HAP-1 (cell line): Measurements from ENCODE around the gene ZNF627.
"Not testable (repeated sequence)": the region's sequence is repeated elsewhere in the genome, so short reads cannot be mapped to it uniquely, and the experiment has no call there.

ENCODE experiments used
- DNase-seq, 2 experiments: peaks; one replicate each; pipeline ENCODE4 v3.0.0-alpha.2; 2016 to 2020; ENCODE audit warnings: low spot score in 2 of 2
- H3K27me3 ChIP-seq: fragments of 250-450 bp; sonication (Bioruptor Pico); 2 replicates; pipeline ENCODE4 v1.5.1; 2020; ENCODE audit warnings: low read depth, mild to moderate bottlenecking, moderate library complexity
- H3K36me3 ChIP-seq: fragments of 250-450 bp; sonication (Bioruptor Pico); replicated peaks from 2 replicates; pipeline ENCODE4 v1.5.1; 2020; ENCODE audit warnings: mild to moderate bottlenecking
- H3K4me1 ChIP-seq: fragments of 250-450 bp; sonication (Bioruptor Pico); 2 replicates; pipeline ENCODE4 v1.5.1; 2020; ENCODE audit warnings: mild to moderate bottlenecking
- H3K4me3 ChIP-seq: fragments of 250-450 bp; sonication (Bioruptor Pico); 2 replicates; pipeline ENCODE4 v1.5.1; 2020; ENCODE audit warnings: mild to moderate bottlenecking, moderate library complexity
- H3K9me3 ChIP-seq: fragments of 250-450 bp; sonication (Bioruptor Pico); 2 replicates; pipeline ENCODE4 v1.5.1; 2020; ENCODE audit warnings: mild to moderate bottlenecking, moderate library complexity
- in situ Hi-C: fragments of 300-500 bp; cut with MboI; formaldehyde crosslinking; loops from 3 replicates; pipeline ENCODE4 v1.14.3; 2020; ENCODE audit warnings: low sequenced_read_pairs, inconsistent platforms, mixed read lengths

ZNF627 gene

GRCh38 chr19:11587302-11587974 is 9.8 kb upstream of the ZNF627 start:
- Histone ChIP-seq H3K9me3 (no peaks in the 10 kb centered on the region), H3K27me3 (no peaks in the 10 kb centered on the region), H3K4me1 (no peaks in the 10 kb centered on the region), H3K4me3 (no peak overlapping the region), H3K36me3 (no peaks in the 10 kb centered on the region)
- DNase-seq, result peak; percentile 71 to 86
- in situ Hi-C loops, result no loop called here

GRCh38 chr19:11587975-11588631 is 9.2 kb upstream of the ZNF627 start:
- no peak overlapping the region for H3K4me3 ChIP-seq
- H3K9me3 ChIP-seq, result no peaks in the 10 kb centered on the region
- in situ Hi-C loops, result no loop called here
- H3K36me3 ChIP-seq, result no peaks in the 10 kb centered on the region
- DNase-seq, result no peak
- H3K27me3 ChIP-seq, result no peaks in the 10 kb centered on the region
- no peaks in the 10 kb centered on the region for H3K4me1 ChIP-seq

- Histone ChIP-seq H3K36me3 (peaks cover 5% of the 10 kb centered on the region; the same call in 1 of the 2 replicates), H3K9me3 (no peaks in the 10 kb centered on the region), H3K27me3 (no peaks in the 10 kb centered on the region), H3K4me3 (no peak overlapping the region), H3K4me1 (peaks cover 4% of the 10 kb centered on the region; the same call in 1 of the 2 replicates)
- in situ Hi-C loops, result no loop called here
- DNase-seq, result no peak
Observed at GRCh38 chr19:11594084-11594483, 3.2 kb upstream of the ZNF627 start.

- peaks cover 8% of the 10 kb centered on the region; the same call in 1 of the 2 replicates for H3K36me3 ChIP-seq
- no peak overlapping the region for H3K4me3 ChIP-seq
- DNase-seq, result no peak
- no peaks in the 10 kb centered on the region for H3K27me3 ChIP-seq
- H3K9me3 ChIP-seq, result no peaks in the 10 kb centered on the region
- peaks cover 4% of the 10 kb centered on the region; the same call in 1 of the 2 replicates for H3K4me1 ChIP-seq
- in situ Hi-C loops, result no loop called here
Observed at GRCh38 chr19:11596156-11596555, 1.1 kb upstream of the ZNF627 start.

GRCh38 chr19:11598103-11598483 is 810 bp downstream of the ZNF627 start:
- Histone ChIP-seq H3K4me1 (peaks cover 4% of the 10 kb centered on the region; the same call in 1 of the 2 replicates), H3K4me3 (peak overlapping the region; percentile 78), H3K27me3 (no peaks in the 10 kb centered on the region), H3K9me3 (no peaks in the 10 kb centered on the region), H3K36me3 (peaks cover 8% of the 10 kb centered on the region; the same call in 1 of the 2 replicates)
- no peak for DNase-seq
- in situ Hi-C loops, result no loop called here

- peaks cover 9% of the 10 kb centered on the region; the same call in 1 of the 2 replicates for H3K36me3 ChIP-seq
- no peak for DNase-seq
- peak overlapping the region; percentile 78; the same call in 1 of the 2 replicates for H3K4me3 ChIP-seq
- in situ Hi-C loops, result no loop called here
- H3K9me3 ChIP-seq, result no peaks in the 10 kb centered on the region
- H3K4me1 ChIP-seq, result peaks cover 4% of the 10 kb centered on the region; the same call in 1 of the 2 replicates
- no peaks in the 10 kb centered on the region for H3K27me3 ChIP-seq
Observed at GRCh38 chr19:11598746-11599145, 1.5 kb downstream of the ZNF627 start.

GRCh38 chr19:11599704-11600103 is 2.4 kb downstream of the ZNF627 start:
- DNase-seq, in situ Hi-C loops, H3K4me1 ChIP-seq, H3K4me3 ChIP-seq, H3K9me3 ChIP-seq, H3K27me3 ChIP-seq: not testable (repeated sequence)
- H3K36me3 ChIP-seq, result peaks cover 13% of the 10 kb centered on the region; the same call in 1 of the 2 replicates

GRCh38 chr19:11606484-11606883 is 9.2 kb downstream of the ZNF627 start:
- in situ Hi-C loops, result no loop called here
- H3K4me3 ChIP-seq, result no peak overlapping the region
- H3K4me1 ChIP-seq, result no peaks in the 10 kb centered on the region
- H3K27me3 ChIP-seq, result no peaks in the 10 kb centered on the region
- no peak for DNase-seq
- H3K36me3 ChIP-seq, result peaks cover 7% of the 10 kb centered on the region; the same call in 1 of the 2 replicates
- peaks cover 26% of the 10 kb centered on the region for H3K9me3 ChIP-seq

GRCh38 chr19:11611730-11612129 is 14.4 kb downstream of the ZNF627 start:
- H3K36me3 ChIP-seq, result peaks cover 27% of the 10 kb centered on the region
- in situ Hi-C loops, result no loop called here
- no peak overlapping the region for H3K4me3 ChIP-seq
- peaks cover 29% of the 10 kb centered on the region for H3K9me3 ChIP-seq
- DNase-seq, result no peak
- H3K27me3 ChIP-seq, result no peaks in the 10 kb centered on the region
- no peaks in the 10 kb centered on the region for H3K4me1 ChIP-seq

GRCh38 chr19:11612816-11613511 is 15.7 kb downstream of the ZNF627 start:
- Histone ChIP-seq H3K4me3 (no peak overlapping the region), H3K27me3 (no peaks in the 10 kb centered on the region), H3K9me3 (peaks cover 34% of the 10 kb centered on the region), H3K4me1 (no peaks in the 10 kb centered on the region), H3K36me3 (peaks cover 39% of the 10 kb centered on the region)
- in situ Hi-C loops, result no loop called here
- DNase-seq, result no peak

- Histone ChIP-seq H3K36me3 (peaks cover 68% of the 10 kb centered on the region), H3K27me3 (no peaks in the 10 kb centered on the region), H3K4me1 (no peaks in the 10 kb centered on the region), H3K4me3 (no peak overlapping the region), H3K9me3 (peaks cover 41% of the 10 kb centered on the region)
- in situ Hi-C loops, result no loop called here
- DNase-seq, result no peak
Observed at GRCh38 chr19:11617180-11618062, 20.1 kb downstream of the ZNF627 start.

GRCh38 chr19:11620553-11620952 is 23.3 kb downstream of the ZNF627 start:
- Histone ChIP-seq H3K9me3 (peaks cover 29% of the 10 kb centered on the region), H3K36me3 (peaks cover 53% of the 10 kb centered on the region), H3K27me3 (no peaks in the 10 kb centered on the region), H3K4me3 (no peak overlapping the region), H3K4me1 (no peaks in the 10 kb centered on the region)
- no peak for DNase-seq
- in situ Hi-C loops, result no loop called here

GRCh38 chr19:11622401-11622800 is 25.1 kb downstream of the ZNF627 start:
- H3K4me1 ChIP-seq, DNase-seq, H3K27me3 ChIP-seq, in situ Hi-C loops, H3K4me3 ChIP-seq: not testable (repeated sequence)
- H3K36me3 ChIP-seq, result peaks cover 35% of the 10 kb centered on the region
- H3K9me3 ChIP-seq, result peaks cover 16% of the 10 kb centered on the region
